Measurements from ENCODE around the gene VASH1. TPM values are rescaled to one million over a fixed set of nuclear protein-coding genes. Genes with fewer than 3 reads are reported as not detected.

The VASH1 gene
- total and polyA plus RNA-seq, 2 of the 13 experiments (the other 11 are each of a cell fraction or from before 2014, with no cell fraction given) = 0.11 to 0.24 TPM

DNA sequence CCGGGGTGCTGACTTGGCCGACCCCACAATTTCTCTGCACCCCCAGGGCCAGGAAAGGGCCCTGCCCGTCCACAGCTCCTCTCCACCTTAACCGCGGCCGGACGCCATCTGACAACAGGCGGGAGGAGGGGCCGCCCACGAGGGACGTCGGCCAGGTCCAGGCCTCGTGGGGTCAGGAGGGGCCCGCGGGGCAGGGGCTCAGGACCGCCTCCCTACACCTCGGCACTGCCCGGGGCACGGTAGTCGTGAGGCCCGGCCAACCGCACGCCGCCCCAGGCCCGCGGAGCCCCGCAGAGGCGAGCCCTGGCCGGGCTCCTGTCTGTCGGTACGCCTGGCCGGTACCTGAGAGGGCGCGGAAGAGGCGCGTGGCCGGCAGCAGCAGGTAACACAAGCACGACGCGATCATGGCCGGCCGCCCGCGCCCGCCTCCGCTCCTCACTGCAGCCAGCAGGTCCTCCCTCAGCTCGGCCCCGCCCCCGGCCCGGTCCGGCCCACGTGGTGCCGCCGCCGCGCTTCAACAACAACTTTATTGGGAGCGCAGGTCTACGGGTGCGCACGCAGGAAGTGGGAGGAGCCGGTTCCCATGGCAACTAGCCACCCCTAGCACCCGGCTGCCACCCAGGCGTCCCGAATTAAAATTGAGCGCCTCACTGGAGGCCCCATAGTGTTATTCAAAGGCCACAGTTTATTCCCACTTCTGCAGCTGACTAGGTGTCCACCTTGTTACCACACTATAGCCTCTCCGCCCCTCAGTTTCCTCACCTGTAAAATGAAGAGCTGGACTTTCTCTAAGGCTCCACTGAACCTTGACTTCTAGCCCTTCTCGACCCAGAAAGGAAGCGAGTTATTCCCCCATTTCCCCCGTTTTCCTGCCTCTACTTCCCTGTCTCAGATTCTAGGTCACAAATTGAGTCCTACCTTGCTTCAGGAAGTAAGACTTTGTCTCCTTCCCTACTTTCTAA, 51.4 kb downstream of the VASH1 start, which contains the start of gene ANGEL1 (continued):
- TF ChIP-seq ZFP90 (CRISPR knock-in tag; IDR thresholded peaks at IDR 0.05; ENCODE audit: borderline replicate concordance) (0 out of 2 replicates have a peak, but pooled peaks have one; percentile 21), ZNF383 (CRISPR knock-in tag; IDR thresholded peaks at IDR 0.05; ENCODE audit: borderline replicate concordance) (no peak), ZNF607 (CRISPR knock-in tag; IDR thresholded peaks at IDR 0.05; ENCODE audit: borderline replicate concordance) (peak; percentile 92), MEIS2 (CRISPR knock-in tag; IDR thresholded peaks at IDR 0.05) (no peak), ZNF720 (CRISPR knock-in tag; IDR thresholded peaks at IDR 0.05) (no peak), KDM2A (CRISPR knock-in tag; IDR thresholded peaks at IDR 0.05; ENCODE audit: borderline replicate concordance, low read depth) (peak; percentile 97), DPF2 (CRISPR knock-in tag; IDR thresholded peaks at IDR 0.05; ENCODE audit: borderline replicate concordance, low read depth) (no peak), ZNF264 (CRISPR knock-in tag; IDR thresholded peaks at IDR 0.05) (no peak), ZMYM4 (CRISPR knock-in tag; IDR thresholded peaks at IDR 0.05) (peak; percentile 96), ZNF354B (CRISPR knock-in tag; IDR thresholded peaks at IDR 0.05) (no peak), ZIK1 (CRISPR knock-in tag; IDR thresholded peaks at IDR 0.05; ENCODE audit: borderline replicate concordance, low read depth) (peak; percentile 77), ZNF777 (CRISPR knock-in tag; IDR thresholded peaks at IDR 0.05) (peak; percentile 68; the same call in 1 of the 2 replicates), ZSCAN9 (CRISPR knock-in tag; IDR thresholded peaks at IDR 0.05; ENCODE audit: borderline replicate concordance) (peak; percentile 47; the same call in 1 of the 2 replicates), ELF3 (CRISPR knock-in tag; IDR thresholded peaks at IDR 0.05) (peak; percentile 70), RBM39 (IDR thresholded peaks at IDR 0.05; ENCODE audit: low read depth, low read length, poor library complexity, severe bottlenecking) (peak; percentile 78), NKX3-1 (CRISPR knock-in tag; IDR thresholded peaks at IDR 0.05) (no peak), KMT2A (CRISPR knock-in tag; IDR thresholded peaks at IDR 0.05) (no peak), FOXK1 (CRISPR knock-in tag; IDR thresholded peaks at IDR 0.05; ENCODE audit: borderline replicate concordance, low read depth) (peak; percentile 72; the same call in 1 of the 2 replicates), RAD51 (IDR thresholded peaks at IDR 0.05; ENCODE audit: borderline replicate concordance) (peak; percentile 45; the same call in 1 of the 2 replicates), ZNF543 (CRISPR knock-in tag; IDR thresholded peaks at IDR 0.05) (0 out of 2 replicates have a peak, but pooled peaks have one; percentile 36), ONECUT2 (CRISPR knock-in tag; IDR thresholded peaks at IDR 0.05) (no peak), POLR2AphosphoS2 (IDR thresholded peaks at IDR 0.05; ENCODE audit: low read depth, low read length) (no peak), CHD4 (IDR thresholded peaks at IDR 0.05; ENCODE audit: borderline replicate concordance, low read length) (no peak)
- TF ChIP-seq, protein P1, sequence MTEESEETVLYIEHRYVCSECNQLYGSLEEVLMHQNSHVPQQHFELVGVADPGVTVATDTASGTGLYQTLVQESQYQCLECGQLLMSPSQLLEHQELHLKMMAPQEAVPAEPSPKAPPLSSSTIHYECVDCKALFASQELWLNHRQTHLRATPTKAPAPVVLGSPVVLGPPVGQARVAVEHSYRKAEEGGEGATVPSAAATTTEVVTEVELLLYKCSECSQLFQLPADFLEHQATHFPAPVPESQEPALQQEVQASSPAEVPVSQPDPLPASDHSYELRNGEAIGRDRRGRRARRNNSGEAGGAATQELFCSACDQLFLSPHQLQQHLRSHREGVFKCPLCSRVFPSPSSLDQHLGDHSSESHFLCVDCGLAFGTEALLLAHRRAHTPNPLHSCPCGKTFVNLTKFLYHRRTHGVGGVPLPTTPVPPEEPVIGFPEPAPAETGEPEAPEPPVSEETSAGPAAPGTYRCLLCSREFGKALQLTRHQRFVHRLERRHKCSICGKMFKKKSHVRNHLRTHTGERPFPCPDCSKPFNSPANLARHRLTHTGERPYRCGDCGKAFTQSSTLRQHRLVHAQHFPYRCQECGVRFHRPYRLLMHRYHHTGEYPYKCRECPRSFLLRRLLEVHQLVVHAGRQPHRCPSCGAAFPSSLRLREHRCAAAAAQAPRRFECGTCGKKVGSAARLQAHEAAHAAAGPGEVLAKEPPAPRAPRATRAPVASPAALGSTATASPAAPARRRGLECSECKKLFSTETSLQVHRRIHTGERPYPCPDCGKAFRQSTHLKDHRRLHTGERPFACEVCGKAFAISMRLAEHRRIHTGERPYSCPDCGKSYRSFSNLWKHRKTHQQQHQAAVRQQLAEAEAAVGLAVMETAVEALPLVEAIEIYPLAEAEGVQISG (CRISPR knock-in tag; IDR thresholded peaks at IDR 0.05) = peak; percentile 91
- TF ChIP-seq, protein P2, sequence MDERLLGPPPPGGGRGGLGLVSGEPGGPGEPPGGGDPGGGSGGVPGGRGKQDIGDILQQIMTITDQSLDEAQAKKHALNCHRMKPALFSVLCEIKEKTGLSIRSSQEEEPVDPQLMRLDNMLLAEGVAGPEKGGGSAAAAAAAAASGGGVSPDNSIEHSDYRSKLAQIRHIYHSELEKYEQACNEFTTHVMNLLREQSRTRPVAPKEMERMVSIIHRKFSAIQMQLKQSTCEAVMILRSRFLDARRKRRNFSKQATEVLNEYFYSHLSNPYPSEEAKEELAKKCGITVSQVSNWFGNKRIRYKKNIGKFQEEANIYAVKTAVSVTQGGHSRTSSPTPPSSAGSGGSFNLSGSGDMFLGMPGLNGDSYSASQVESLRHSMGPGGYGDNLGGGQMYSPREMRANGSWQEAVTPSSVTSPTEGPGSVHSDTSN (CRISPR knock-in tag; IDR thresholded peaks at IDR 0.05) = no peak
- TF ChIP-seq, protein P3, sequence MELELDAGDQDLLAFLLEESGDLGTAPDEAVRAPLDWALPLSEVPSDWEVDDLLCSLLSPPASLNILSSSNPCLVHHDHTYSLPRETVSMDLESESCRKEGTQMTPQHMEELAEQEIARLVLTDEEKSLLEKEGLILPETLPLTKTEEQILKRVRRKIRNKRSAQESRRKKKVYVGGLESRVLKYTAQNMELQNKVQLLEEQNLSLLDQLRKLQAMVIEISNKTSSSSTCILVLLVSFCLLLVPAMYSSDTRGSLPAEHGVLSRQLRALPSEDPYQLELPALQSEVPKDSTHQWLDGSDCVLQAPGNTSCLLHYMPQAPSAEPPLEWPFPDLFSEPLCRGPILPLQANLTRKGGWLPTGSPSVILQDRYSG (CRISPR knock-in tag; IDR thresholded peaks at IDR 0.05) = no peak
